Jurkat, Clone E6-1 (cell line): ENCODE results near the gene PRTN3. TPM values are rescaled to one million over a fixed set of nuclear protein-coding genes. Genes with fewer than 3 reads are reported as not detected.

Source experiments
- DNase-seq: peaks from one replicate; pipeline ENCODE4 v3.0.0-alpha.2; 2011; ENCODE audit warnings: low read depth, low spot score
- H3K4me3 ChIP-seq: 2 replicates; pipeline ENCODE4 v1.5.1; 2011; ENCODE audit warnings: mild to moderate bottlenecking, low read length, control low read depth, moderate library complexity
- polyA plus RNA-seq: library from polyadenylated mRNA; unstranded; fragments of >200 nt; gene quantifications from one replicate; pipeline ENCODE4 v1.2.1, GENCODE V29; 2012; ENCODE audit warnings: missing spikeins; ENCODE audit not compliant: insufficient read length, insufficient read depth

Gene PRTN3, protein sequence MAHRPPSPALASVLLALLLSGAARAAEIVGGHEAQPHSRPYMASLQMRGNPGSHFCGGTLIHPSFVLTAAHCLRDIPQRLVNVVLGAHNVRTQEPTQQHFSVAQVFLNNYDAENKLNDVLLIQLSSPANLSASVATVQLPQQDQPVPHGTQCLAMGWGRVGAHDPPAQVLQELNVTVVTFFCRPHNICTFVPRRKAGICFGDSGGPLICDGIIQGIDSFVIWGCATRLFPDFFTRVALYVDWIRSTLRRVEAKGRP
- not detected for polyA plus RNA-seq

DNA sequence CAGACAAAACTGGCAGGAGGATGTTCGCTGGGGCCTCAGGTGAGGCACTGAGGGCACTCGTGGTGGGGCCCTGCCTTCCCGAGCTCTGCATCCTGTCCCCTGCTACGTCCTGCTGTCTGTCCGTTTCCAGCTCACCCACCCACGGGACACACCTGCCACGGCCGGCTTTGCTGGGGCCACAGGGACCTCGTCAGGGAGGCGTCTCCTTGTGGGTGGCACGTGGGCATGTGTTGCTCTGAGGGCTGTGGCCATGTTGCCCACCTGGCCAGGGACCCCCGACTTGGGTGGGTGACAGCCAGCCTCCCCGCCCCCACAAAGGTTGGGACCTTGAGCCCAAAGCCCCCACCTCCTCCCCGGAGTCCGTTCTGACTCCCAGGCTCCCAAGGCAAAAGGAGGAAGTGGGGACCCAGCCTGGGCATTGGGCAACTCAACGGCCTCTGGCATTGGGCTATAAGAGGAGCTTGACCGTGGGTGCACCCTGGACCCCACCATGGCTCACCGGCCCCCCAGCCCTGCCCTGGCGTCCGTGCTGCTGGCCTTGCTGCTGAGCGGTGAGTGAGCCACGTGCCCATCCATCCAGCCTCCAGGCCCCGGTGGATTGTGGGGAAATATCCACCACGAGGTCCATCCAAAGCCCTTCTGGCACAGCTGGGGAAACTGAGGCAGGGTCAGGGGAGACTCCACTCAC, at the start of gene PRTN3:
Gene PRTN3, plus strand, starts transcription at position 481 of the 688 bp plus-strand sequence. Its CDS starts 10 bp downstream, at position 491.
- no peak for DNase-seq
- H3K4me3 ChIP-seq = no peak within 1 kb of the TSS

DNA sequence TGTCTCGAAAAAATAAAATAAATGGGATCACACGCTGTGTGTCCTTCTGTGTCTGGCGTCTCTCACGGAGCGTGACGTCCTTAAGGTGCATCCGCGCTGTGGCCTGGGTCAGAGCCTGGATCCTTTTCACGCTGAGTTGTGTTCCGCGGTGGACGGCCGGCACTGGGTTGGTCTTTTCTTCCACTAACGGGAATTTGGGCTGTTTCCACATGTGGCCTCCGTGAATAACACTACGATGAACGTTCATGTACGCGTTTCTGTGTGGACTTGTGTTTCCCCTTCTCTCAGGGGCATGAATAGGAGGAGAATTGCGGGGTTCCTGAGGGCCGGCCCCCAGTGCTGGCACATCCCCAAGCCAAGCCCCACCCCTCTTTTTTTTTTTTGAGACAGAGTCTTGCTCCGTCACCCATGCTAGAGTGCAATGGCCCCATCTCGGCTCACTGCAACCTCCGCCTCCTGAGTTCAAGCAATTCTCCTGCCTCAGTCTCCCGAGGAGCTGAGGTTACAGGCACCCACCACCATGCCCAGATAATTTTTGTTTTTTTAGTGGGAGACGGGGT, 49.7 kb upstream of the PRTN3 start:
- H3K4me3 ChIP-seq = no peak overlapping the region
- no peak for DNase-seq

DNA sequence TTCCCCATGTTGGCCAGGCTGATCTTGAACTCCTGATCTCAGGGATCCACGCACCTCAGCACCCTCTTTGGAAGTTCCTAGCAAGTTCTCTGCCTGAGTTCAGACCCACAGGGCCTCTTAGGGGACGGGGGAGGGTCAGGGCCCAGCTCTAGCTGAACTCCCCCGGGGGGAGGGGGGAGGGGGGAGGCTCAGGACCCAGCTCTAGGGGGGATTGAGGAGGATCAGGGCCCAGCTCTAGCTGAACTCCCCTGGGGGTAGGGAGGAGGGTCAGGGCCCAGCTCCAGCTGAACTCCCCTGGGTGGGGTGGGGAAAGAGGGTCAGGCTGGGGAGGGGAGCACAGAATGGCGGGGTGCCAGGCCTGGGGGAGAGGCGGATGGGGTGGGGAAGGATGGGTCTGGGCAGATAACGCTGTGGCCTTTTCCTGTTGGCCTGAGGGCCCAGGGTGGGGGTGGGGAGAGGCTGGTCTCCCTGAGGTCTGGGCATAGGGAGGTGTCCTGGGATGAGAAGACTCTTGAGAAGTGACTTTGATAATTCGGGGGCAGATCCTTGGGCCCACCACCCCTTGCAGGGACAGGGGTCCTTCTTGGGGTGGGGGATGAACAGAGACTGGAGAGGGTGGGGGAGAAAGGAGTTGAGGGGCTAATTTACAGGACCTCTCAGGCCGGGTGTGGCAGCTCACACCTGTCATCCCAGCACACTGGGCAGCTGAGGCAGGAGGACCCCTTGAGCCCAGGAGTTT, 49.1 kb upstream of the PRTN3 start:
- H3K4me3 ChIP-seq = no peak overlapping the region
- no peak for DNase-seq

DNA sequence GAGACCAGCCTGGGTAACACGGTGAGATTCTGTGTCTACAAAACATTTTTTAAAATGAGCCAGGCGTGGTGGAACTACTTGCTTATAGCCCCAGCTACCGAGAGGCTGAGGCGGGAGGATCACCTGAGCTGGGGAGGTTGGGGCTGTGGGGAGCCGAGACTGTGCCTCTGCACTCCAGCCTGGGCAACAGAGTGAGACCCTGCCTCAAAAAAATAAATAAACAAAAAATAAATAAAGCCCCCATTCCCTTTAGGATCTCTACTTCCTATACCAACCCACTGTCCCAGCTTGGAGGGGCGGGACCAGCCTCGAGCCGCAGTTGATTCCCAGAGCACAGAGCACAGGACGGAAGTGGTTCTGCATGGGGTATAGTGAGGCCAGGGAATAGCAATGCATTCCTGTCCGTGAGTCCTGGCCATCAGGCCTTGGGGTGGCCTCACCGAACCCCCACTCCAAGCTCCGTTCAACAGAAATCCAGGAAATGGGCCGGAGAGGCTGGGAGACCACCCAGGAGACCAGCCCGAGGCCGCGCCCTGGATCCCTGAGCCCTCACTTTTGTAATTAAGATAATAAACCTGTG, 48.4 kb upstream of the PRTN3 start:
- no peak overlapping the region for H3K4me3 ChIP-seq
- DNase-seq = no peak

DNA sequence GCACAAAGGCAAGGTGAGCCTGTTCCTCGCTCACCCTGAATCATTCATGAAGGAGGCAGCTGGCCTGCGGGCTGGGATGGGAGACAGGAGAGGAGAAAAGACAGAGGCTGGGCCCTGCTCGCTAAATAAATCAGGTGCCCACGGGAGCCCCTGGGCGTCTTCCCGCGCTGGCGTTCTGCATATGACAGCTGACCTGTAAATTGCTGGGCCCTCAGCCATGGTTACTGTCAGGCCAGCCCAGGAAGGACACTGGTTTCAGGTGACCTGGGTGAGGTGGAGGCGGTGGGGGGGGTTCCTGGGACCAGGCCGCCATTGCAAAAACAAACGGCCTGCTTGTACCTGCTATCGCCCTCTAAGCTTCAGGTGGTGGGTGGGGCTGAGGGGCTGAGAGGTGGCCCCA, 47.0 kb upstream of the PRTN3 start:
- no peak for DNase-seq
- no peak overlapping the region for H3K4me3 ChIP-seq

DNA sequence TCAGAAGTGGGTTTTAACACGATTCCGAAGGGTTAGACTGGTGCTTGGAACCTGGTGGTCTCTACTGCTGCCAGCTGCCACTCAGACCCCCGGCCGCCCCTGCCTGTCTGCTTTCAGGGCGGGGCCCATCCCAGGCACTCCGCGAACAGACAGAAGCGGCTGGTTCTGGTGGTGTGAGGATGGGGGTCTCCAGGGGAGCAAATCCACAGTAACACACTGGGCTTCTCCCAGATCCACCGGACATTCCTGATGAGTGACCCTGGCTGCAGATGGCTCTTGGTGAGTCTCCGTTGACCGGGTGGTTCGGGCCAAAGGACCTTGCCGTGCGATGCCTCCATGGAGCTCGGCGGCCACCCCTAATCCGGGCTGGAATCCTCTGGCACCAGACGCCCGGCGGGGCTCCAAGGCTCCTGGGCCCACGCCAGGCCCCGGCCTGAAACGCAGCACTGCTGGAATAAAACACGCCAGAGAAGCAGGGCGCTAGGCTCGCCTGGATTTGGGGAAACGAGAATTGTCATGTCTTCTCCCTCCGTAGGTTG, 45.7 kb upstream of the PRTN3 start:
- no peak for DNase-seq
- no peak overlapping the region for H3K4me3 ChIP-seq

DNA sequence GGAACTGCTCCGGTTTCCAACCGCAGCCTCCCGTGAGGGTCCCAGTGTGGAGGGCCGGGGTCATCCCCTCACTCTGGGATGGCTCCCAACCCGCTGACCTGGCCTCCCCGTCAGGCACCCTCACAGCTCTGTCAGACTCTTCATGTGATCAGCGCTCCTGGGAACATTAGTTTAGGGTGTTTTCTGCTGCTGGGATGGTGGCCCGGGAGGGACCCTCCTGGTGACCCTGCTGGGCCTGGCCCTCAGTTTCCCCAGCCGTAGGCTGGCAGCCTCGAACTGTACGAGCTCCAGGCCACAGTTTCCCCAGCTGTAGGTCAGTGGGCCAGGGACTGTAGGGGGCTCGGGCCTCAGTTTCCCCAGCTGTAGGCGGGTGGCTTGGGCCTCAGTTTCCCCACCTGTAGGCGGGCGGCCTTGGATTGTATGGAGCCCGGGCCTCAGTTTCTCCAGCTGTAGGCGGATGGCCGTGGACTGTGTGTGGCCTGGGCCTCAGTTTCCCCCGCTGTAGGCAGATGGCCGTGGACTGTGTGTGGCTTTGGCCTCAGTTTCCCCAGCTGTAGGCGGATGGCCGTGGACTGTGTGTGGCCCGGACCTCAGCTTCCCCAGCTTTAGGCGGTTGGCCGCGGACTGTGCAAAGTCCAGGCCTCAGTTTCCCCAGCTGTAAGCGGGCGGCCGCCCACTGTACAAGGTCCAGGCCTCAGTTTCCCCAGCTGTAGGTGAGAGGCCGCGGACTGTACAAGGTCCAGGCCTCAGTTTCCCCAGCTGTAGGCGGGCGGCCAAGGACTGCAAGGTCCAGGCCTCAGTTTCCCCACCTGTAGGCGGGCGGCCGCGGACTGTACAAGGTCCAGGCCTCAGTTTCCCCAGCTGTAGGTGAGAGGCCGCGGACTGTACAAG, 44.9 kb upstream of the PRTN3 start:
- DNase-seq = no peak
- H3K4me3 ChIP-seq = peak overlapping the region; percentile 84

DNA sequence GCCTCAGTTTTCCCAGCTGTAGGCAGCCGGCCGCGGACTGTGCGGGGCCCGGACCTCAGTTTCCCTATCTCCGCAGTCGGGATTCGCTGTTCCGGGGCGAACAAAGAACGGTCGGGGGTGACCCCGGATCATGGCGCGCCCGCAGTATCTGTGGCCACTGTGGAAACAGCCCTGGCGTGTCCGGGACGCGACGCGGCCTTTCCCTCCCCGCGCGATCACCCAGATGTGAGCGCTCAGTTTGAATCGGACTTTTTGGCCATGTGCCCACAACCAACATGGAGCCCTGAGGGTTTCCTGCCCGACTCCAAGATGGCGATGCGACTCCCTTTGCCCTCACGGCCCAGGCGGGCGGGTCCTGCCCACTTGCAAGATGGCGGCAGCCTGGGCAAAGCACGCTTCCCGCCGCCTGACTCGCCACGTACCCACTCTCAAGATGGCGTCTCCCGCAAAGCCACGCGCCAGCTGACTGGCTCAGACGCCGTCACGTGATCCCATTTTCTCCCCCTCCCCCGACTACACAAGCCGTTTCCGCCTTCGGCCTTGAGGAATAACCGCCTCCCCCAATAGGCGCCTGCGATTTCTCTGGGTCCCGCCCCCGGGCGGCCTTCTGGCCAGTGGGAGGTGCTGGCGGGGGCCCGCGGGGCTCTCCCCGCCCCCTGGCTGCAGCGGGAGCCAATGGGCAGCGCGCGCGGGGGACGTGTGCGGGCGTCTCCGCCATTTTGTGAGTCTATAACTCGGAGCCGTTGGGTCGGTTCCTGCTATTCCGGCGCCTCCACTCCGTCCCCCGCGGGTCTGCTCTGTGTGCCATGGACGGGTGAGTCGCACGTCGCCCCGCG, 43.9 kb upstream of the PRTN3 start, which contains the start of gene PTBP1:
Gene PTBP1, plus strand, starts transcription at position 761 of the 836 bp plus-strand sequence. Its CDS starts 46 bp downstream, at position 807.
- H3K4me3 ChIP-seq = peak within 1 kb of the TSS; percentile 91
- peak; percentile 100 for DNase-seq

DNA sequence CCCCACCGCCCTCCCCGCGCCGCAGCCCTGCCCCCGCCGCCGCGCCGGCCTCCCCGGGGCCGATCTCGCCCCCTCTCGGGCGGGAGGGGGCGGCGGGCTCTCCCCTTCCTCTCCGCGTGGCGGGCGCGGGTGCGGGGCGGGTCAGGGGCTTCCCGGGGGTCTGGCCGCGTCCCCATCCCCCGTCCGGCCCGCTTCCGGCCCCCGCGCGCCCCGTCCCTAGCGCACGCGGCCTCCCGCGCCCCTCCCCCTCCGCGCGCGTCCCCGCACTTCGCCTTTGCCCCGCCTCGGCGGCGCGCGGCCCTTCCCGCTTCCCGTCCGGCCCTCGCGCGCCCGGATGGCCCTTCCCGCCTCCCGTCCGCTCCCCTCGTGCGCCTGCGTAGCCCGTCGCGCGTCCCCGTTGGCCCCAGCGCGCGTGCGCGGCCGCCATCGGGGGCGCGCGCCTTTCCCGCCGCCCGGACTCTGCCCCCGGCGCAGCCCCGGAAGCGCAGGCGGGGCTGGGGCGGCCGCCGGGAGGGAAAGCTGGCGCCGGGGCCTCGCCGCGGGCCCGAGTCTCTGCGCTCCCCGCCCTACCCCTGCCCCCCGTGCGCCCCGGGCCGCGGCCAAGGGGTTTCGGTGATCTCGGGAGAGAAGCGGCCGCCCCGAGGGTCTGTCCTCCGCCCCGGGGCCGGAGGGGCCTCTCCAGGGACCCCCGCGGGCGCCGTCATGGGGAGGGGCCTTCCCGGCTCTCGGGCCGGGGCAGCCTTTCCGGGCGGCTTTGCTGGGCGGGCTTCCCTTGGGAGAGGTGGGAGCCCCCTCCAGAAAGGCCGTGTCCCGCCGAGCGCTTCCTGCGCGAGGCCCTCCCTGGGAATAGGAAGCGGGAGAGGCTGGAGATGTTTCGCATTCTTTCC, 43.0 kb upstream of the PRTN3 start:
- peak; percentile 80 for DNase-seq
- peak overlapping the region; percentile 91 for H3K4me3 ChIP-seq

DNA sequence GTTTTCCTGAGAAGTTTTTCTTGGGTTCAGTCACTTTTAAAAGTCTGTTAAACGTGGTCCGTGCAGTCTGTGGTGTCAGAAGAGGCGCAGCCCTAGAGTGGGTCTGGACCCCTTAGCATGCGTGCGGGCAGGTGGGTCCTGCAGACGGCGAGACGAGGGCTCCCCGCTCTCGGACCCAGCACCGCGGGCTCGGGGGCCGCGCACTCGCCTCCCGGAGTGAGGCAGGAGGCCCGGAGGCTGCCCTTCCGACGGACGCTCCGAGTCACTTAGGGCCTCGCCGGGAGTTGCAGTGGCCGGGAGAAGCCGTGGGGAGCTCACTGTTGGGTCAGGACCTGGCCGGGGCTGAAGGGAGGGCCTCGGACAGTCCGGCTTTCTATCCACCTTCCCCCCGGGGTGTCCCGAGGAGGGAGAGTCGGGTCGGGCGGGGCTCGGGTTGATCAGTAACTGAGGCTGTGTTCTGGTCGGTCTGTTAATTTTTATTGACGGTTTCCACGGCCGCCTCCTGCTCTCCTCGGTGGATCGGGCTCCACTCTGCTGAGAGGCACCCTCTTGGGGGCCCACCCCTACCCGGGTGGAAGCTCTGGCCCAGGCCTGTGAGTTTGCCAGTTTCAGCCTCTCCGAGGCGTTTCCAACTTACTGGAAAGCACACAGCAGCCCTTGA, 42.3 kb upstream of the PRTN3 start:
- DNase-seq = no peak
- peak overlapping the region; percentile 91 for H3K4me3 ChIP-seq

DNA sequence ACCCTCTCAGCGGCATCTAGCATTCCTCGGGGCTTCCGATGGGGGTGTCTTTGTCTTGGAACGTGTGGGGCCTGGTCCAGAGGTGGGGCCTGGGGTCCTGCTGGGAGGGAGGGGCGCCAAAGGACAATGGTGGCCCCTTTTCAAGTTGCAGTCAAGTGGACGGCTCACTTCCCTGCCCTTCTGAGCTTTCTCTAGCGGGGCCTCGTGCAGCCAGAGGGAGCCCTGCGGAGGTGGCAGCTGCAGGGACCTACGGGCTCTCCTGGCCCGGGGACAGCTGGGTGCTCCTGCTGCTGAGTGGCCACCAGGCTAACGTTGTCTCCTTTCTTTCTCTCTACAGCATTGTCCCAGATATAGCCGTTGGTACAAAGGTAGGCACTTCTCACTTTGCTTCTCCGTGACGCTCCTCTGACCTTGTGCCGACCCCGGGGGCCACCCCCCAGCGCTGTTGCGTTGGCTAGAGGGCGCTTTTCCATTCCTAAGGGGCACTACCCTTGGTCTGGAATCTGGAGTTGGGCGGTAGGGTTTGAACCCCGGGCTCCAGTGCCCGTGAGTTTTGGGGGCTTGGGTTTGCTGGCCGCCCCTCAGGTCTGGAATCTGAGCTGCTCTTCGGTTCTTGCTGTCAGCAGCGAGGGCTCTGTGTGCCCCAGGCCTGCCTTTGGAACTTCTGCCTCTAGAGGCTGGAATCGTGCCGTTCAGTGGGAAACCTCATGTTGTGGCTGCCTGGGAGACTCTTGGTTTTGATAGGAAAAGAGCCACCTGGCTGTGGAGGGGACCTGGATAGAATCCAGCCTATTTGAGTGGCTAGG, 41.5 kb upstream of the PRTN3 start:
- H3K4me3 ChIP-seq = peak overlapping the region; percentile 91
- no peak for DNase-seq

DNA sequence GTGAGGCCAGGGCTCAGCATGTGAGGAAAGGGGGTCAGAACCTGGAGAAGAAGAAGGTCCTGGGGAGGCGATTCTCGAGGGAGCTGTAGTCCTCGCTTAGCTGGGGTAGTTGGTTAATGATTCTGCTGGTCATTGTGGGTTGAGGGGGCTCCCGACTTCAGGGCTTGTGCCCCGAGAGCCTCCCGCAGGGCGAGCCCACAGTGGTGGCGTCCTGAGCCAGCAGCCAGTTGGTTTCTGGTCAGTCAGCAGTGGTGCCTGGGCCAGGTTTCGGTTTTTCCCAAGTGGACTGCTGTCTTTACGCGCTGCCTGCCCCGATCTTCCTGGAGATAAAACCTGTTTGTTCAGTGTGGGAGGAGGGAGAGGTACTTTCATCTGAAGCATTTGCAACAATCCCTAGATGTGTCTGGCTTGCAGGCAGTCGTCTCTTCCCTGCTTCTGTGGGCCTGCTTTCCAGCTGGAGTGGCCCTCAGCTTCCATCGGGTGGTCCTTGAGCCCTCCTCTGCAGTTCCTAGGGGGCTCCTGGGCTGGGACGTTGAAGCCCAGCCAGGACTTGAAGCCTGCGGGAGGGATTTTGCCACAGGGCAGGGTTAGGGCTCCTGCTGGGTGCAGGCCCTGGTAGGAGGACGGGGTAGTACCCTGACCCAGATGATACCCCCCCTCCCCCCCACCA, 40.3 kb upstream of the PRTN3 start:
- no peak for DNase-seq
- H3K4me3 ChIP-seq = no peak overlapping the region

DNA sequence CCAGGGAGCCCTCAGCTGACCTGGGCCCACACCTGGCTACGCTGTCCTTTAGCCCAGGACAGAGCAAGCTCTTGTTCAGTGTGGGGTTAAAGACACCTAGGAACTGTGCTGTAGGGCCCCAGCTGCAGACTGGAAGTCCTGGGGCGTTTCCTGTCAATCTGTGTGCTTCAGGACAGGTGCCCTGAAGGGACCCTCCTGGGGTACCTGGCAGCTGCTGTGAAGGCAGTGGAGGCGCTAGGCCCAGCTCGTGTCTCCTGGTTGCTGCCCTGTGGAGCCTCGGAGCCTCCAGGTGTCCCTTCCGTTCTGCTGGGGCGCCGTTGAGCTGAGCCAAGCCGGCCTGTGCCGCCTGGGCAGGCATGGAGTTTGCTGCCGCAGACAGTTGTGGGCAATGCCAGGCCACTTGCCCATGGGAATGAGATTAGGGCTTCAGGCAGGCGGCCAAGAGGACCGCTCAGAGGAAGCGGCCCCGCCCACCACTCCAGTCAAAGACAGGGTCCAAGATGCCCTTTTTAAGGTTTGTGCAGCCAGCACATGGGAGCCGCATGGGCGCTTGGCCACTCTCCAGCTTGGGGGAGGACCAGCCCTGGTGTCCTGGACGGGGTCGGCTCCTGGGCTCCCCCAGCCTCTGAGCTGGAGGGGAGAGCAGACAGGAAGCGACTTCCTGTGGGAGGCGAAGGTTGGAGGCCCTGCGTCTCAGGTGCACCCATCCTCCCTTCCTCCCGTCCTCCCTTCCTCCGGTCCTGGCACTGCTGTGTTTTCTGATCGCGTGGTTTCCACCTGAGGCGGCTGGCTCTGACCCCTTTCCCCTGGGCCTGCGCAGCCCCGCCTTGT, 39.6 kb upstream of the PRTN3 start:
- no peak overlapping the region for H3K4me3 ChIP-seq
- no peak for DNase-seq
